GM18870 (cell line): ENCODE data around the gene FKBP2.

ENCODE experiments used
- ATAC-seq: cut with Tn5 transposase; IDR thresholded peaks from one replicate; pipeline ENCODE4 v1.9.1; 2021; ENCODE audit warnings: moderate library complexity; ENCODE audit not compliant: unreplicated experiment

Gene FKBP2

DNA sequence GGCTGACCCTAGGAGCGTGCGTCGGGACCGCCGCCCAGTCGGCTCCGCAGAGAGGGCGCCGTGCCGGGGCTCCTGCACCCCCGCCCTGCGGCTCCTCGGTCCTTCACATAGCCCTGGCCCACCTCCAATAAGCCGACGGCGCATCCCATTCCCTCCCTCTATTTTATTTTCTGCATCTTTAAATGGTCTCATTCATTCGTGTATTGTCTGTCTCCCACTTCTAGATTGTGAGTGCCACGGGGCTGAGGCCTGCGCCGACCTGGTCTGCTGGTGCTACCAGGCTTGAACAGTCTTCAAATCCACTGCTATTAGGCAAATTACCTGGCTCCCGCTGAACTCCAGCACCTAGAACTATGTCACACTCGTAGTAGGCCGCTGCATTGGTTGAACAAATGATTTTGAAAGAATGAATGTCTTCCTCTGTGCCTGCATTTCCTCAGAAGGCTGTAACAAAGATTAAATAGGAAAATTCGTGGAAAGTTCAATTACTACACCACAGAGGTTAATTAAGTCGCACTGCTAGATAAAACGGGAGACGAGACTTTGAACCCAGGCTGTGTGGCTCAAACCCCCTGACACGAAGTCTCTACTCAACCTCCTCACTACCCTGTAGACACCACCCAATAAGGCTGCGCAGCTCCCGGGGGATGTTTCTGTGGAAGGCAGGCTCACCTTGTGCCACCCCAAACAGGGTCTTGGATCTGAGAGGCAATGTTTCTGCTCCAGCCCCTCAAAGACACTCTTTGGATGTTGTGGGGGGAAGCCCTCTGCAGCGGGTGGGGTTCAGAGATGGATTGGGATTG, 7.0 kb downstream of the FKBP2 start:
- ATAC-seq, result no peak

DNA sequence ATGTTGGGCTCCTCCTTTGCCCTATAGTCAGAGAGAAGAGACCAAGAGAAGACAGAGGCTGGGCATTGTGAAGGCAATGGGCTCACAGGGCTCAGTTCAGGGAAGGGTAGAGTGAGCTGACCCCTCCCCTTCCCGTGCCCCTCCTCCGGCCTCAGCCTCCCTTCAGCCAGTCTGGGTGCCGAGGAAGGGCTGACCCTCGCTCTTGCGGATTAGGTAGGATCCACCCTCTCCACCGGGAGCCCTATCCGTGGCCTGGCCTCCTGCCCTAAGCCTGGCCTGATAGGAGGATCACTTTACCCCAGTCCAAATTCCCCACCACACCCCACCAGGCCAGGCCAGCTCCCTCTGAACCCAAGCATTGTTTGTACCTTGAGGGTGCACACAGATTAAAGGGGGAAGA, 7.7 kb downstream of the FKBP2 start:
- ATAC-seq, result no peak

DNA sequence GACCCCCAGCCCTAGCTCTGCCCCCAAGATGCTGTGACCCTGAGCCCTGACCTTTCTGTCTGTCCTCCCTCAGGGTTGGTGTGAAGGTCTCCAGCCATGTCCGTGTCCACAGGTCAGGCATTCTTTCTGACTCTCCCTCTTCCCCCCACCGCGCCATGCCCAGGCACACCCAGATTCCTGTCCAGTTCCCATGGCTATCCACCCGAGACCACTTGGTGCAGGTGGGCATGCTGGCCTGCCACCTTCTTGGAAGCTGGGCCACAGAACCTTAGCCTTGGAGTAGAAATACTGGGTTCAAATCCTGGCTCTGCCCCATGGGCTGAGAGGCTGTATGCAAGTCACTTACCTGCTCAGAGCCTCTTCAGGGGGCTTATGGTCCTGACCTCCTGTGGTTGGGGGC, 8.1 kb downstream of the FKBP2 start:
- ATAC-seq, result no peak

DNA sequence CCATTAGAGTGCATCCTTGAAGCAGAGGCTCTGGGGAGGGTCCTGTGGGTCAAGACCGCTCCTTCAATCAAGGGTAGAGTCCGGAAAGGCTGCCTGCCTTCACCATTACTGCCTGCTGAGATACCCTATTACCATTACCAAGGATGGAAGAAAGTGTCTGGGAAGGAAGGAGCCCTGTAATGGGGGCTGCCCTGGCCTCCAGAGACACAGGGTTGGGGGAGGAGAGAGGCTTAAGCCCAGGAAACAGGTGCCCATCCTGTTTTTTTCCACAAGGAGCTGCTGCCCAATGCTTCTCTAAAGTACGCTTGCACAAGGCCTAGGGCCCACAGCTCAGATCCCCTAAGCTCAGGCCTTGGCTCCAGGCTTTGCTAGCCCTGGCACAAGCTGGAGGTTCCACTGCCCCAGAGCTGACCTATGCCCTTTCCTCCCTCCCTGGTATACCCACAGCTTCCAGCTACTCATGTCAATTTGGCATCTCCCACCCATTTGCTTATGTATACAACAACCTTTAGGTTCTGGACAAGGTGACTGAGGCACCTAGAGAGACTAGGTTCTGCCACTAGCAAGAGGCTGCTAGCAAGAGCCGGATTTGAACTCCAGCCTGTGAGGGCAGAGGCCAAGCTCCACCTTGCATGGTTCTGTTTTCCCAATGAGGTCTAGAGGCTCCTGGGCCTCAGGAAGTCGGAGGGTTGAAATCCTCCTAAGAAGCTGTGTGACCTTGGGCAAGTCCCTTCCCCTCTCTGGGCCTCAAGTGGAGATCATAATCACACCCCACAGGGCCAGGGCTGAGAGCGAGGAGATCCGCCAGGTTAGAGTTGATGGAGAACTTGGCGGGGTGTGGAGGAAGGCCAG, 8.9 kb downstream of the FKBP2 start:
- ATAC-seq, result no peak

DNA sequence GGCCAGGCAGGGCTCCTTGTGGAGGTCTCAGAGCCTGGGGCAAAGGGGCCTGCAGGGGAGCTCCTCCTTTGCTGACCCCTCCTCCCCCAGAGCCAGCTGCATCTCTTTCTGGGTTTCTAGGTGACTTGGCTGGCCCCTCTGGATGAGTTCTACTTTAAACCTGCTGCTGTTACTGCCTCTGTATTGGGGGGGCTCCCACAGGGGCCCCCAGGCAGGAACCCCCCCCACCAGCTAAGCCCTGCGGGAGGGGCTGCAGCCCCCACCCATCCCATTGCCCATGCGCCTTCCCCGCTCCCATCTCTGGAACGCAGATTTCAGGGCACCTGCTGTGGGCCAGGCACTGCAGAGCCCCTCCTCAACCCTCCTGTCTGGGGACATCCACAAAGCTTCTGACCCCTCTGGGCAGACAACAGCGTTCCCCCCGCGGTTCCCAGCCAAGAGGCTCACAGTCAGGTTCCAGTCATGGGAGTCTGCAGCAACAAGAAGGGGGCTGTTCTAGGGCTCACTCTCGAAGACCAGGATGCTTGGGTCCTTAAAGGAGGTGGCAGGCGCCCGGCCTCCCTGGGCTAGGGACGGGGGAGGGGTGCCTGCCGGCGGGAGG, 9.6 kb downstream of the FKBP2 start:
- no peak for ATAC-seq

DNA sequence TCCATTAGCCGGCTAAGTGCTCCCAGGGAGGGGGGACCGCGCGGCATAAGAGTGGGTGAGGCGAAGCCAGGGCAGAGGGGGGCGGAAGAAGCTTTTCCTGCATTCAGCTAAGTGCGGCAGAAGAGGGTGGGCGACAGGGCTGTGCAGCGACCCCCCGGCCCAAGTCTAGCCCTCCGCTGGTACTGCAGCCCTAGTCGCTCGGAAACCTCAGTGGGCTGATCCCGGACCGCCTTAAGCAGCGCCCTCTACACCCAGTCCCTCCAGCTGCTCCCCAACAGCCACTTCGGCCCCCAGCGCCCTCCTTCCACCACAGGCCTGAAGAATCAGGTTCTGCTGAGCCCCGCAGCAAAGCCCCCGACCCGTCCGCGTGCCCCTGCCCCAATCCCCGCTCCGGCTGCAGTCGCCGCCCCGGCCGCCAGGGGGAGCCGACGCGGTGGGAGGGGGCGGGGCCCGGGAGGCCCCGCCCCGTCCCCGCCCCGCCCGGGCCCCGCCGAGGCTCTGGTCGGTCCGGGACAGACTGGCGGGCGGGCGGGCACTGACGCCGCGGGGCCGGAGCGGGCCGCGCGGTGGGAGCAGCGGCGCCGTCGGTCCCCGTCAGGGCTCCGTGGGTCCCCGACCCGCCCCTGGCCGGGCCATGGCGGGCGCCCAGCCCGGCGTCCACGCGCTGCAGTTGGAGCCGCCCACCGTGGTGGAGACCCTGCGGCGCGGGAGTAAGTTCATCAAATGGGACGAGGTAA, 10.3 kb downstream of the FKBP2 start, which contains the start of gene PLCB3:
Gene PLCB3, plus strand, starts transcription at position 515 of the 737 bp plus-strand sequence. Its CDS starts 120 bp downstream, at position 635.
- ATAC-seq, result no peak

DNA sequence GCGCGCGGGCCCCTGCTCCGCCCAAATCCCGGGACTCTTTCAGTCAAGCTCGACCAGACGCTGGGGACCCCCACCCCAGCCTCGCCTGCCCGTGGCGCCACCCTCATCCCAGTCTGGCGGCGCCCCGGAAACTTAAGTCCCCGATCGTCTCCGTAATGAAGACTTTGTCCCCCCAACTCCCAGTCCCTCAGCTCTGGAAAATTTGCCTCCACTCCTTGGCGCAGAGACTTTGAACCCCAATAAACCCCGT, 10.8 kb downstream of the FKBP2 start:
- ATAC-seq, result no peak

DNA sequence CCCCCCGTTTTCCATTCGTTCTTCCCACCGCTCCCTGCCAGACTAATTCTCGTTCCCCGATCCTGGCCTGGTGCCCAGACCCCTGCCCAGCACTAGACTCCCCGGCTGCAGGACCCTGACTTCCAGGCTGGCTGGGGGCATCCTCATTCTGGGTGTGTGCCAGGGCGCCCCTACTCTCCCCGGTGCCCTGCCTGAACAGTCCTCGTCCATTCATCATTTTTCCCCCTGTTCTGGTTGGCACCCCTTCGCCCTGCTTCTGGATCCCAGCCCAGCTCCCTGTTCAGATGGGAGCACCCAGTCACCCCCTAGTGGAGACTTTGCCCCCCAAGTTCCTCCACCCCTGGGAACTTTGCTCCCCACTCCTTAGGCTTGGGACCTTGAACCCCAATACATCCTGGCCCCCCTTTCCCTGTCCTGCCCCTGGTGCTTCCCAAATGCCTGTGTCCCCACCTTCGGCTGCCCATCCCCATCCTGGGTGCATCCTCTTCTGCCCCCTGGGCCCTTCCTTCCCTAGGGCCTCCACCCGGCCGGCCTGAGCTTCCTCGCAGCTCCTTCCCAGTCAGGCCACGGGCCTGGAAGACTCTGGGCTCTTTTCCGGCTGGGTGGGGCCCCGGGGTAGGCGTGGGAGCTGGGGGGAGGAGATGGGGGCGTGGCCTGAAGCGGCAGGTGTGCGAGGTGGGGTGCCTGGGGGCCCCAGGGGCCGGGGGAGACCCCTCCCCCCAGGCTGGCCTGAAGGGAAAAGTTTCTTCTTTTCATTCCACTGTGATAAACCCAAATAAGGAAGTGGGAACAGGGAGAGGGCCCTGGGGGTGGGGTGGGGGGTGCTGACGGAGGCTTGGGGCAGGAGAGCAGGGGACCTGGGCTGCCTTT, 11.3 kb downstream of the FKBP2 start:
- ATAC-seq, result no peak

DNA sequence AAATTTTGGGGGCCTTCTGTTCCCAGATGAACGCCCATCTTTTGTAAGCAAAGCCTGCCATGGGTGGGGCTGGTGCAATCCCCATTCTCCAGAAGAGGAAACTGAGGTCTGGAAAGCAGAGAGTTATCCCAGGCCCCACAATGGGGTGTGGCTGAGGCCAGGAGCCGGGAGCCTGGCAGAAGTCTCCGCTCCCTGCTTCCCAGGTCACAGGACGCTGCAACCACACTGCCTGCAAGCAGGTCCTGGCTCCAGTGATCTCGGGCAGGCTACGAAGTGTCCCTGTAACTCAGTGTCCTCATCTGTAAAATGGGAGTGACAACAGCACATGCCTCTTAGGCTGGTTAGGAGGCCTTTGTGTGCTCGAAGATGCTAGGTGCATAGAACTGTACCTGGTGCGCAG, 12.1 kb downstream of the FKBP2 start:
- ATAC-seq, result no peak

DNA sequence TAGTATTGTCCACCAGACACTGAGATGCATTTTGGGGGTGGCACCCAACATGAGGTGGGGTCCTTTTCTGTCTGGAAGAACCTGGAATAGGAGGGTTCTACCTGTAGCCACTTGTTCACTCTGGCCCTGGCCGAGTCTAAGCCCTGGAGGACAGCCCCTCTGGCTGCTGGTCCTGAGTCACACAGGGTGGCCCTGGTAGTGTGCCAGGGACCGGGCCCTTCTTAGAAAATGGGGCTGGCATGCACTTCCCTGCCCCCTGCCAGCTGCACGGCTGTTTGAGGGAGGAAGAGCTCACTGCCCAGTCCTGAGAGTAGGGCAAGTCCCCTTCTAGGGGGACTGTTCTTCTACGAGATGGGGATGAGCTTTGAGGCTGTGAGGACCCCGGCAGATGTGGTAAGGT, 12.6 kb downstream of the FKBP2 start:
- ATAC-seq, result no peak

DNA sequence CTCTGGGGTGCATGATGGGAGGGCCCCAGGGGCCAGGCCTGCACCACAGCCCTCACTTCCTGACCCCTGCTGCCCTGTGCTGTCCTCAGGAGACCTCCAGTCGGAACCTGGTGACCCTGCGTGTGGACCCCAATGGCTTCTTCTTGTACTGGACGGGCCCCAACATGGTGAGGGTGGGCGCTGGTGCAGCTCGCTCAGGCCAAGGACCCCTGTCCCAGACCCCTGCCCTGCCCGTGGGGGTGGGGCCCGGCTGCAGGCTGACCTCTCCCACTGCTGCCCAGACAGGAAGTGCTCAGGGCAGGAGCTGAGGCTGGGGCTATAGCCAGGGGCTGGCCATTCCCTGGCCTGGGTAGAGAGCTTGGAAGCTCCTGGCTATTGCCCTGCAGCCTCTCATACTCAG, 13.4 kb downstream of the FKBP2 start:
- no peak for ATAC-seq

DNA sequence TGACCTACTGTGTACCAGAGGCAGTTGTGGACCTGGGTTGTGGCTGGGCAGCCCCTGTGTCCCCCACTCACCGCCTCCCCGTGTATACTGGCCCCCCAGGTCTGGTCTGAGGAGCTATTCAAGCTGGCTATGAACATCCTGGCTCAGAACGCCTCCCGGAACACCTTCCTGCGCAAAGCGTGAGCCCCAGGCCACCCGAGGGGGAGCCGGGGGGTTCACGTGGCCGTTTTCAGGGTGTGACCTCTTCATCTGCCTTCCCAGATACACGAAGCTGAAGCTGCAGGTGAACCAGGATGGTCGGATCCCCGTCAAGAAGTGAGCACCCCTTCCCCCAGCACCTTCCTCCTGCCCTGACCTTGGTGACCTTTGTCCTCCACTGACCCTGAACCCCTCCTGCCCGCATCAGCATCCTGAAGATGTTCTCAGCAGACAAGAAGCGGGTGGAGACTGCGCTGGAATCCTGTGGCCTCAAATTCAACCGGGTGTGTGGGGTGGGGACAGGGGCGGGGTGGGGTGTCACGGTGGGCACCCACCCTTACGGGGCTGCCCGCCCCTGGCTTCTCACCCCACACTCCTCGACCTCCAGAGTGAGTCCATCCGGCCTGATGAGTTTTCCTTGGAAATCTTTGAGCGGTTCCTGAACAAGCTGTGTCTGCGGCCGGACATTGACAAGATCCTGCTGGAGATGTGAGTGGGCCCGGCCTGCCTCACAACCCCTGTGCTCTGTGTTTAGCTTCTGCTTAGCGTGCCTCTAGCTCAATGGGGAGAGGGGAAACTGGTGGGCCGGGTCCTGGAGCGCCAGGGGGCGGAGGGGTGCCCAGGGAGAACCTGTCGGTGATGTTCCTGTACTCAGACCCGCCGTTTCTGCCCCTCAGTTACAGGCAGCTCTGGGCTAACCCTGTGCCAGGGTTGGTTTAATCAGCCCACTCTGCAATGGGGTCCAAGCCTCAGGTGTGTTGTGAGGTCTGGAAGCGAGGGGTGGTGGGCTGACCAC, 14.5 kb downstream of the FKBP2 start:
- no peak for ATAC-seq

DNA sequence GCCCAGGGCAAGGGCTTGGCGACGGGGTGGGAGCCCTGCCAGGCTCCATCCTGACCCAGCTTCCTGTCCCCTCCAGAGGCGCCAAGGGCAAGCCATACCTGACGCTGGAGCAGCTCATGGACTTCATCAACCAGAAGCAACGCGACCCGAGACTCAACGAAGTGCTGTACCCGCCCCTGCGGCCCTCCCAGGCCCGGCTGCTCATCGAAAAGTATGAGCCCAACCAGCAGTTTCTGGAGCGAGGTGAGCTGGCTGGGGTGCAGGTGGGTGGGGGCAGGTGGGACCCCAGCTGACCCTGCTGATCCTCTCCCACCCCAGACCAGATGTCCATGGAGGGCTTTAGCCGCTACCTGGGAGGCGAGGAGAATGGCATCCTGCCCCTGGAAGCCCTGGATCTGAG, 15.4 kb downstream of the FKBP2 start:
- no peak for ATAC-seq

DNA sequence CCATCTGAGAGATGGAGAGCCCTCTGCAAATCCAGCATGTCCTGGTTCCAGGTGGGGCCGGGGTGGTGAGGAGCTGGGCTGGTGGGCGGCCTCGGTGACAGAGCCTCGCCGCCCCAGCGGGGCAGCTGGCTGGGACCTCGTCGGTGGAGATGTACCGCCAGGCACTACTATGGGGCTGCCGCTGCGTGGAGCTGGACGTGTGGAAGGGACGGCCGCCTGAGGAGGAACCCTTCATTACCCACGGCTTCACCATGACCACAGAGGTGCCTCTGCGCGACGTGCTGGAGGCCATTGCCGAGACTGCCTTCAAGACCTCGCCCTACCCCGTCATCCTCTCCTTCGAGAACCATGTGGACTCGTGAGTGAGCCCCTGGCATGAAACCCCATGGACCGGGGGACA, 17.5 kb downstream of the FKBP2 start:
- no peak for ATAC-seq

DNA sequence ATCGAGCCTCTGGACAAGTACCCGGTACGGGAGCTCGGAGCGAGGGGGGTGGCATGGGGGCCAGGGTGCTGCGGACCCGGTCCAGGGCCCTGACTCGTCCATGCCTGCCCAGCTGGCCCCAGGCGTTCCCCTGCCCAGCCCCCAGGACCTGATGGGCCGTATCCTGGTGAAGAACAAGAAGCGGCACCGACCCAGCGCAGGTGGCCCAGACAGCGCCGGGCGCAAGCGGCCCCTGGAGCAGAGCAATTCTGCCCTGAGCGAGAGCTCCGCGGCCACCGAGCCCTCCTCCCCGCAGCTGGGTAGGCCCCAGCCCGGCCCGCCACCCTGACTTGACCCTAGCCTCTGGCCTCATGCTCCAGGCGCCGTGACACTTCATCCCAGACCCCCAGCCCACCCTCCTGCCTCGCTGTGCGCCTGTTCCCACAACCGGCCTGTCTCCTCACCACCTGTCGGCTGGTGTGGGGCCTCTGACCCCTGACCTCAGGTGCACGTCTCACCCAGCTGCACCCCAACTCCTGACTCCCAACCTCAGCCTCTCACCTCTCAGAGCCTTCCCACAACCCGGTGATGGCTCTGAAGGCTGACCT, 18.1 kb downstream of the FKBP2 start:
- ATAC-seq, result no peak

DNA sequence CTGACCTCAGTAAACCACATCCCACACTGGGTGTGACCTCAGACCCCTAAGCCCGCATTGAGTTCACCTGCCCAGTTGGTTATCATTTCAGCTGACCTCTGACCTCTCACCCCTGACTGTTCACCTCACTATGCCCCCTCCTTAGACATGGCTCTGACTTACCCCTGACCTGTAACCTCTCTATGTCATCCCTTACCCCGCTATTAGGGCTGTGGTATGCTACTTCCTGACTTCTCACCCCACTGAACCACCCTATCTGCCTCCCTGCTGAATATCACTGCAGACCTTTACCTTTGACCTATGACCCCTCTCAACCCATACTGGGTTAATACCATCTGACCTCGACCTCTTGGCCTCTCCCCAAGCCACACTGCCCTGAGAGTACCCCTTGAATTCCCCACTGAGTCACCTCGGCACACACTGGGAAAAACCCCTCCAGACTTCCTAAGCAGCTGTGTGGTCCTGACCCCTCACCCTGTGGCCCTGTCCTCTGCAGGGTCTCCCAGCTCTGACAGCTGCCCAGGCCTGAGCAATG, 18.7 kb downstream of the FKBP2 start:
- ATAC-seq, result no peak

DNA sequence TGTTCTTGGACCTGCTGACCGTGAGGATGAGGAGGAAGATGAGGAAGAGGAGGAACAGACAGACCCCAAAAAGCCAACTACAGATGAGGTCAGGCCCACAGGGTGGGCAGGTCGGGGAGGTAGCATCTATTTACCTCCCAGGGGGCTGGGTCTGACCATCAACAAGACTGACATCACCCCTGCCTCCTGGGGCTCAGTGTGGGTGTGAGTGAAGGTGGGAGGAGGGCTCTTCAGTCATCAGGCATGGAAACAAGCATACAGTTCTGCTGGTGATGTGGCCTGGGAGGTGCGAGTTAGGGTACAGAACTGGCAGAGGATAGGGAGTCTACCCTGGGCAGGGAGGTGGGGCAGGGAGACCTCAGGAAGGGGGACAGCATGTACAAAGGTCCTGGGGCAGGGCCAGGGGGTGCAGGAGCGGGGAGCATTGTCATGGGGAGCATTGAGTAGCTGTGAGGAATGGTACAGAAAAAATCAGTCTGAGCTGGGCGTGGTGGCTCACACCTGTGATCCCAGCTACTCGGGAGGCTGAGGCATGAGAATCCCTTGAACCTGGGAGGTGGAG, 19.3 kb downstream of the FKBP2 start:
- no peak for ATAC-seq

DNA sequence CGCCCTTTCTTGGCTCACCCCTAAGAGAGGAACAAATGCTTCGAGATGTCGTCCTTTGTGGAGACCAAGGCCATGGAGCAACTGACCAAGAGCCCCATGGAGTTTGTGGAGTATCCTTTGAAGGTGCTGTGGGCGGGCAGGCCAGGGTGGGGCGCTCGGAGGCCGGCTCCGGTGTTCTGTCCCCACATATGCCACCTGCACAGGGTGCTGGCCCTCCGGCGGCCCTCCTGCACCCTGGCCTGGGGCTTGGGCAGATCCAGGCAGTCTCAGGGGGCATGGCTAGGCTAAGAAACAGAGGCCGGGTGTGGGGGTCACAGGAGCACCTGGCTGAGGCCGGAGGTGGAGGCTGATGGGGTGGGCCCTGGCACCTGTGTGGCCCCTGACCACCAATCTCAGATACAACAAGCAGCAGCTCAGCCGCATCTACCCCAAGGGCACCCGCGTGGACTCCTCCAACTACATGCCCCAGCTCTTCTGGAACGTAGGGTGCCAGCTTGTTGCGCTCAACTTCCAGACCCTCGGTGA, 20.7 kb downstream of the FKBP2 start:
- no peak for ATAC-seq
